Gastroesophageal sphincter (tissue), 4 donors: ENCODE measurements around the gene TMEM255A. TPM values are rescaled to one million over a fixed set of nuclear protein-coding genes. Genes with fewer than 3 reads are reported as not detected.

Experiments used
- ATAC-seq: fragments of 150-250 bp; one replicate; pipeline ENCODE4 v1.9.1; 2016; ENCODE audit warnings: mild to moderate bottlenecking, moderate library complexity
- H3K27ac ChIP-seq, 4 donors: fragments of 200-600 bp; sonication (generic) in 3 of 4; 1 replicate in 3 of 4; 2 replicates in 1 of 4; pipeline ENCODE4 v1.5.1; 2016 to 2019
- H3K27me3 ChIP-seq: fragments of 200-600 bp; sonication (generic); one replicate; pipeline ENCODE4 v1.5.1; 2019
- H3K36me3 ChIP-seq, 2 donors: fragments of 200-600 bp; sonication (generic); one replicate each; pipeline ENCODE4 v1.5.1; 2019; ENCODE audit warnings: control low read depth in 1 of 2
- H3K4me1 ChIP-seq, 3 donors: fragments of 200-600 bp; sonication (generic); 1 replicate in 2 of 3; 2 replicates in 1 of 3; pipeline ENCODE4 v1.5.1; 2016 to 2019; ENCODE audit warnings: control low read depth in 2 of 3
- H3K4me3 ChIP-seq, 2 donors: fragments of 200-600 bp; sonication (generic); one replicate each; pipeline ENCODE4 v1.5.1; 2019; ENCODE audit warnings: mild to moderate bottlenecking in 1 of 2, moderate library complexity in 1 of 2
- H3K9me3 ChIP-seq, 3 donors: fragments of 200-600 bp; sonication (generic); one replicate each; pipeline ENCODE4 v1.5.1; 2017 to 2019; ENCODE audit warnings: control low read depth in 2 of 3
- EP300 ChIP-seq: sonication (generic); formaldehyde crosslinking; IDR thresholded peaks from one replicate; pipeline ENCODE4 v1.6.1; 2017; ENCODE audit warnings: antibody characterized with exemption, mild to moderate bottlenecking
- POLR2A ChIP-seq, 2 donors: fragments of 450-650 bp; IDR thresholded peaks; one replicate each; pipeline ENCODE4 v1.6.1; 2017; ENCODE audit warnings: antibody characterized with exemption in 2 of 2, mild to moderate bottlenecking in 2 of 2, moderate library complexity in 1 of 2
- POLR2AphosphoS5 ChIP-seq: sonication (generic); formaldehyde crosslinking; IDR thresholded peaks from one replicate; pipeline ENCODE4 v1.6.1; 2017; ENCODE audit warnings: antibody characterized with exemption
- WGBS, 2 donors: methylation state at CpG; one replicate each; pipeline ENCODE4 v1.1.5; 2018; ENCODE audit warnings: low coverage in 1 of 2; 5-methylcytosine and 5-hydroxymethylcytosine counted together
- total RNA-seq, 4 donors: library from RNA; depleted of rRNA; stranded (reverse); fragments of >200 nt; gene quantifications; one replicate each; pipeline ENCODE4 v1.1.0, GENCODE V29; 2016
- TF ChIP-seq, protein P1 (sequence below), 4 experiments: fragments of 200-600 bp in 2 of 4; fragments of 450-650 bp in 2 of 4; sonication (generic) in 1 of 4; IDR thresholded peaks; one replicate each; pipeline ENCODE4 v1.5.1; 2017 to 2019; ENCODE audit warnings: antibody characterized with exemption in 4 of 4, mild to moderate bottlenecking in 2 of 4, moderate library complexity in 2 of 4

The TMEM255A gene
- total RNA-seq, 4 donors from 2014 or later, result 0.16 to 8.9 (median 4.1) TPM

DNA sequence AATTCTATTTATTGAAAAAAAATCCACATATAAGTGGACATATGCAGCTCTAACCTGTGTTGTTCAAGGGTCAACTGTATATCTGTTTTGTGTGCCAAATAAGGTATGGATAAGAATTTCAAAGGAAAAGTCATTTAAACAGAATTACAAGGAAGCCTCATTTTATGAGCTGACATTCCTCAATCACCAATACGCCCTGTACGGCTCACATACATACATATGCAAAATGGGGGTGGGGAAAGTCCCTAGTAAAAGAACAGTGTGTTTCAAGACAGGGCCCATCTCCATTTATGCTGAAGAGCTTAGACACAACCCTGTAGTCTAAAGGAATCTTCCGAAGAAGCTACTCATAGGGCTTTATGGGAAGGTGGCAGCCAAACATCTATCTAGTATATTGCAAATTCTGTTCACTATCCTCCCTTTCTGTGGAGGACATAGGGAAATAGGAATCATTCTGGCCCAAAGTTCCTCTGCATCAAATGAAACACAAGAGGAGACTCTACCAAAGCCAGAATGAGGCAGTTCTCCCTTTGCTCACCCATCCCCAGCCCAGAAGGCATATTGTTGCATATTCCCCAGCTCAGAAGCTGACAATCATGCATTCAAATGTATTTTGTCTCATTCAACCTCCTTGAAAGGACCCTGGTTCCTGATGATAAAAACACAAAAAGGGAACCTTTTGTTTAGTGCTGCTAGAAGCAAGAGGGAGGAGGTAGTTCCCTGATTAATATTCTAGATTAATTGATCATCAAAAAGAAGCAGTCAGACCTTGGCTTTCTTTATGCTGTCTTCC is 74.4 kb downstream of the TMEM255A start:
- Histone ChIP-seq H3K36me3 (peaks cover 0 to 12% of the 10 kb centered on the region in 2 donors), H3K4me3 (no peak overlapping the region), H3K27me3 (no peaks in the 10 kb centered on the region), H3K27ac (no peak overlapping the region), H3K9me3 (no peaks in the 10 kb centered on the region), H3K4me1 (no peaks in the 10 kb centered on the region)
- ATAC-seq, result no peak
- WGBS, 2 donors, result 97% methylated on average over 3 of the region's 3 CpGs; no CpG with 5 or more reads in 1 of the 2 donors
- TF ChIP-seq POLR2A (IDR thresholded peaks at IDR 0.05) (no peak), POLR2AphosphoS5 (no peak), EP300 (no peak)
- TF ChIP-seq, protein P1, sequence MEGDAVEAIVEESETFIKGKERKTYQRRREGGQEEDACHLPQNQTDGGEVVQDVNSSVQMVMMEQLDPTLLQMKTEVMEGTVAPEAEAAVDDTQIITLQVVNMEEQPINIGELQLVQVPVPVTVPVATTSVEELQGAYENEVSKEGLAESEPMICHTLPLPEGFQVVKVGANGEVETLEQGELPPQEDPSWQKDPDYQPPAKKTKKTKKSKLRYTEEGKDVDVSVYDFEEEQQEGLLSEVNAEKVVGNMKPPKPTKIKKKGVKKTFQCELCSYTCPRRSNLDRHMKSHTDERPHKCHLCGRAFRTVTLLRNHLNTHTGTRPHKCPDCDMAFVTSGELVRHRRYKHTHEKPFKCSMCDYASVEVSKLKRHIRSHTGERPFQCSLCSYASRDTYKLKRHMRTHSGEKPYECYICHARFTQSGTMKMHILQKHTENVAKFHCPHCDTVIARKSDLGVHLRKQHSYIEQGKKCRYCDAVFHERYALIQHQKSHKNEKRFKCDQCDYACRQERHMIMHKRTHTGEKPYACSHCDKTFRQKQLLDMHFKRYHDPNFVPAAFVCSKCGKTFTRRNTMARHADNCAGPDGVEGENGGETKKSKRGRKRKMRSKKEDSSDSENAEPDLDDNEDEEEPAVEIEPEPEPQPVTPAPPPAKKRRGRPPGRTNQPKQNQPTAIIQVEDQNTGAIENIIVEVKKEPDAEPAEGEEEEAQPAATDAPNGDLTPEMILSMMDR (IDR thresholded peaks at IDR 0.05), result no peak

DNA sequence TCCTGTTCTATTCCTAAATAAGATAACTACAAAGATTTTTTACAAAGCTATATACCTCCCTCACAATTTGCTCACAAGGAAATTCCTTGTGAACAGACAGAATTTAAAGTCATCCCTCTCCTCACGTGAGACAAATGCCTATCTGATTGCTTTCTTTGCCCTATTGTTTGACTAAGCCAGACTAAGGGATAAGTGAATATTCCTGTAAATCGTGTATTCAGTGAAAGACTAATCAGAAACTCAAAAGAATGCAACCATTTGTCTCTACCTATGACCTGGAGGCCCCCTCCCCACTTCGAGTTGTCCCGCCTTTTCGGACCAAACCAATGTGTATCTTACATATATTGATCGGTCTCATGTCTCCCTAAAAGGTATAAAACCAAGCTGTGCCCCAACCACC is 76.0 kb downstream of the TMEM255A start:
- H3K36me3 ChIP-seq, result peaks cover 0 to 12% of the 10 kb centered on the region in 2 donors
- no peak overlapping the region for H3K4me3 ChIP-seq
- no peaks in the 10 kb centered on the region for H3K27me3 ChIP-seq
- no peak for ATAC-seq
- no peaks in the 10 kb centered on the region for H3K4me1 ChIP-seq
- TF ChIP-seq POLR2A (IDR thresholded peaks at IDR 0.05) (no peak), POLR2AphosphoS5 (no peak), EP300 (no peak)
- TF ChIP-seq, protein P1 (IDR thresholded peaks at IDR 0.05), result no peak
- H3K9me3 ChIP-seq, result no peaks in the 10 kb centered on the region
- WGBS, 2 donors, result 73 to 84% methylated on average over 5 to 6 of the region's 6 CpGs
- no peak overlapping the region for H3K27ac ChIP-seq

DNA sequence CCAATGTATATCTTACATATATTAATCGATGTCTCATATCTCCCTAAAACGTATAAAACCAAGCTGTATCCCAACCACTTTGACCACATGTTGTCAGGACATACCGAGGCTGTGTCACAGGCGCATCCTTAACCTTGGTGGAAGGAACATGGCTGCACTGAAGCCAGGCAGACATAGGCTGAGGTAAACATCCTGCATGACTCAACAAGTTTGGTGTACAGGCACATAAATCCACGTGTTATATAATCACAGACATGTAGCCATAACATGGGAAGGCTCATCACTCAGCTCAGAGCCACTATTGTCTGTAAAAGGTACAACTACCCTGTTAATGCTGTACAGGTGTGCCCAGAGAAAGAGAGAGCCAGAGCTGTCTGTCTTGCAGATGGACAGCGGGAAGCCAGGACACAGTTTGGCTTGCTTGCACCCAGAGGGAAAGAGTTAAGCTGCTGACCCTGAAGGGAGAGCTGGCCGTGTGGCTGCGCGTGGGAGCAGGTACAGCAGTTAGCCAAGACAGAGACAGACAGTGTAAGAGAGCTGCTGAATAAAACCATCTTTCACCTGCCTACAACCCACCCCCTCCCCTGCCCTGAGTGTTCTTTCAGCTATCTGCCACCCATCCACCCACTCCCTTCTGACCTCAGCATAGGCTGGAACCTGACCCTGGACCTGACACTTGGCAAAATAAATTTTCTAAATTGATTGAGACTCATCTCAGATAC is 82.9 kb downstream of the TMEM255A start:
- Histone ChIP-seq H3K36me3 (peaks cover 0 to 5% of the 10 kb centered on the region in 2 donors), H3K9me3 (no peaks in the 10 kb centered on the region), H3K4me1 (no peaks in the 10 kb centered on the region), H3K27me3 (no peaks in the 10 kb centered on the region), H3K4me3 (no peak overlapping the region), H3K27ac (no peak overlapping the region)
- 40 to 62% methylated on average over 1 to 5 of the region's 9 CpGs for WGBS, 2 donors
- ATAC-seq, result no peak
- TF ChIP-seq POLR2AphosphoS5 (no peak), EP300 (no peak), POLR2A (IDR thresholded peaks at IDR 0.05) (no peak)
- TF ChIP-seq, protein P1 (IDR thresholded peaks at IDR 0.05), result no peak

DNA sequence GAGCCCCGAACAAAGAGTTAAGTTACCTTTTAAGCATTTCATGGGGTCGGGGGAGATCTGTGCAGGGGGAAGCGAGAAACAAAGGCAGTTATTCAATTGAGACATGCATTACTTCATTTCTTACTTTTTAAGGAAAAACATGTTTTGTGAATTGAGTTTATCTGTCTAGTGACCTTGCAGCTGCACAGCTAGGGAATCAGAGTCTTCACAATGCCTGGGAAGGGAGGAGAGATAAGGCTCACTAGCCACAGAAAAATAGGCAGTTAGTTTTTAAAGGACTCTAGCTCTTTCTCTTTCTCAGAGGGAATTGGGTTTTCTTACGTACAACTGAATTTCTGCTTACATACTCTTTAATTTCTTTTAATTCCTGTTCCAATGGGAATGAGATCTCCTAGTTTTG is 86.9 kb downstream of the TMEM255A start:
- H3K4me3 ChIP-seq, result no peak overlapping the region
- H3K27ac ChIP-seq, result no peak overlapping the region
- no peaks in the 10 kb centered on the region for H3K9me3 ChIP-seq
- TF ChIP-seq, protein P1 (IDR thresholded peaks at IDR 0.05), result no peak
- TF ChIP-seq POLR2AphosphoS5 (no peak), EP300 (no peak), POLR2A (IDR thresholded peaks at IDR 0.05) (no peak)
- no peak for ATAC-seq
- WGBS, 2 donors, result 75 to 90% methylated on average over 2 to 4 of the region's 4 CpGs
- H3K36me3 ChIP-seq, result peaks cover 0 to 5% of the 10 kb centered on the region in 2 donors
- H3K27me3 ChIP-seq, result no peaks in the 10 kb centered on the region
- H3K4me1 ChIP-seq, result no peaks in the 10 kb centered on the region
